ENCODE results near the gene LIN28B.
"Not testable (repeated sequence)": the region's sequence is repeated elsewhere in the genome, so short reads cannot be mapped to it uniquely, and the experiment has no call there.

The LIN28B gene

GRCh38 chr6:105072798-105073199 is 115.9 kb downstream of the LIN28B start:
- DNase-seq: no peak

- DNase-seq: no peak
These were observed 118.3 kb downstream of the LIN28B start for GRCh38 chr6:105075210-105075609.

GRCh38 chr6:105076418-105076817 is 119.5 kb downstream of the LIN28B start:
- DNase-seq: not testable (repeated sequence)

- peak; percentile 1 for DNase-seq
These were observed 120.9 kb downstream of the LIN28B start for GRCh38 chr6:105077596-105078385.

GRCh38 chr6:105078386-105078708 is 121.4 kb downstream of the LIN28B start:
- DNase-seq: no peak

- DNase-seq: no peak
These were observed 123.4 kb downstream of the LIN28B start for GRCh38 chr6:105080279-105080678.

- DNase-seq: not testable (repeated sequence)
These were observed 124.8 kb downstream of the LIN28B start for GRCh38 chr6:105081662-105082061.

GRCh38 chr6:105087571-105088211 is 130.8 kb downstream of the LIN28B start:
- DNase-seq: peak; percentile 4

GRCh38 chr6:105091140-105091829 is 134.4 kb downstream of the LIN28B start:
- DNase-seq: no peak

GRCh38 chr6:105094133-105094640 is 137.3 kb downstream of the LIN28B start:
- DNase-seq: no peak

GRCh38 chr6:105095139-105095538 is 138.2 kb downstream of the LIN28B start:
- DNase-seq: no peak

- DNase-seq: no peak
These were observed 140.4 kb downstream of the LIN28B start for GRCh38 chr6:105097288-105097687.

GRCh38 chr6:105099371-105099770 is 142.5 kb downstream of the LIN28B start:
- no peak for DNase-seq

GRCh38 chr6:105102186-105102585 is 145.3 kb downstream of the LIN28B start:
- no peak for DNase-seq

GRCh38 chr6:105105094-105105493 is 148.2 kb downstream of the LIN28B start:
- no peak for DNase-seq

- no peak for DNase-seq
These were observed 149.4 kb downstream of the LIN28B start for GRCh38 chr6:105106260-105106659.

- DNase-seq: no peak
These were observed 150.3 kb downstream of the LIN28B start for GRCh38 chr6:105107207-105107606.

- no peak for DNase-seq
These were observed 151.8 kb downstream of the LIN28B start for GRCh38 chr6:105108631-105109262.

- no peak for DNase-seq
These were observed 153.3 kb downstream of the LIN28B start for GRCh38 chr6:105109955-105110895.

GRCh38 chr6:105111105-105111504 is 154.2 kb downstream of the LIN28B start:
- no peak for DNase-seq

- DNase-seq: no peak
These were observed 155.0 kb downstream of the LIN28B start for GRCh38 chr6:105111871-105112270.

GRCh38 chr6:105112577-105112976 is 155.7 kb downstream of the LIN28B start:
- DNase-seq: no peak

All from NCI-H187 treated with DMSO at 0.1 percent for 48 hours (cell line).